AG08395 (cell line): Measurements from ENCODE around the gene IRAG1.
"Not testable (repeated sequence)": the region's sequence is repeated elsewhere in the genome, so short reads cannot be mapped to it uniquely, and the experiment has no call there.

Source experiments
- DNase-seq: peaks from one replicate; pipeline ENCODE4 v3.0.0; 2012; ENCODE audit warnings: mixed read lengths, low spot score

Gene IRAG1

DNA sequence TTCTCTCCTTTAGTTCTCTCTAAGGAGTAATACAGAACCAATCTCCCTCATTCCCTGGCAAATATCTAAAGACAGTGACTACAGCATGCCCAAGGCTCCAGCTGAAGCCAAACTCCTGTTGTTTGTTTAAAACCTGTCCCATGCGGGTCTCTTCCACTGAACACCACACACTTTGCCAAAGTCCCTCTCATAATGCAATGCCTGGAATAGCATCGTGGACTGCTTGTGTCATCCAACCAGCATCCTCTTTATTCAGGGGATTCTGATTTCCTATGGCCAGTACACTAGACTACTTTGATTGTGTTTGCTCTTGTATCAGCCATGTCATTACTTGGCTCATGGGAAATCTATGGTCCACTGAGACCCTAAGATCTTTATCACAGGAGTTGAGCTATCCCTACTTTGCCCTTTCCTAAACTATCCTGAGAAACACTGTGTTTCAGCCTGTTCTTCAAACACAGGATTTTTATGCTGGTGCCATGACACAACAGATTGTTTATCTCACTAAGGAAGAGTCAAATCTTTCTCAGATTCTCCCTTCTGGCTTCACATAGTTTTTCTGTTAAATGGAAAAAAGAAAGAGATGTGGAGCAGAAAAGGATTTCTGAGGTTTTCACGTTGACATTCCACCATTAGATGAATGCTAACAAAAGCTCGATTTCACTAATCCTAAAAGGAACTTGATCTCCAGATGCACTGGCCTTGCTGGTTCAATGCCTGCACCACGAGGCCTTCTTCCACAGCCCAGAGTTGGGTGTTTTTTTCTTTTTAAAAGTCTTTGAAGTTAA is 15.9 kb upstream of the IRAG1 start:
- DNase-seq = no peak

DNA sequence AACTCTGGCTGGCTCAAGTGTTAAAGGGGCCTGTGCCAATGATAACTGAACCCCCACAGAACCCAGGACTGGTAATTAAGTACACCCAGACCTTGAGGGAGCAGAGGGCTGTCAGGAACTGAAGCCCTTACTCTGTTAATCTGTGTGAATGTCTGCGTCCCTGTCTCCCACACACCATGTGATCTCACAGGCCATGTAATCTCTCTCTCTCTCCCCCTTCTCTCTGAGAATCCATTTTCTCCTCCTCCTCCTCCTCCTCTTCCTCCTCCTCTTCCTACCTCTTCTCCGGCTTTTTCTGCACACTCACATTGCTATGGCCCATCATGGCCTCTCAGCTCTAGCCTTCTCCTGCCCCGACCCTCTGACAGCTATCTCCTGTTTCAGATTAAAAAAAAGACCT is 14.6 kb upstream of the IRAG1 start:
- no peak for DNase-seq

- DNase-seq = peak; percentile 18
Measured at GRCh38 chr11:10701982-10702381, 8.4 kb upstream of the IRAG1 start.

DNA sequence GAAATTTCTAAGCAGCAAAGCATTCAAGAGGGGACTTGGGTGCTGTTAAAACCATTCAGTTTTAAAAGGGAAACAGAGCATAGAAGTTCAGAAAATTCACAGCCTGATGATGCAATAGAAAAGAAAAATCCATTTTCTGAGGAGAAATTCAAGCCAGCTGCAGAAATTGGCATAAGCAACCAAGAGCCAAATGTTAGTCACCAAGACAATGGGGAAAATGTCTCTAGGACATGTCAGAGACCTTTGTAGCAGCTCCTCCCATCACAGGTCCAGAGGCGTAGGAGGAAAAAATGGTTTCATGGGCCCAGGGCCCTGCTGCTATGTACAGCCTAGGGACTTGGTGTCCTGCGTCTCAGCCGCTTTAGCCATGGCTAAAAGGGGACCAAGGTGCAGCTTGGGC is 5.5 kb upstream of the IRAG1 start:
- DNase-seq = no peak

GRCh38 chr11:10697323-10697620 is 3.7 kb upstream of the IRAG1 start:
- no peak for DNase-seq

DNA sequence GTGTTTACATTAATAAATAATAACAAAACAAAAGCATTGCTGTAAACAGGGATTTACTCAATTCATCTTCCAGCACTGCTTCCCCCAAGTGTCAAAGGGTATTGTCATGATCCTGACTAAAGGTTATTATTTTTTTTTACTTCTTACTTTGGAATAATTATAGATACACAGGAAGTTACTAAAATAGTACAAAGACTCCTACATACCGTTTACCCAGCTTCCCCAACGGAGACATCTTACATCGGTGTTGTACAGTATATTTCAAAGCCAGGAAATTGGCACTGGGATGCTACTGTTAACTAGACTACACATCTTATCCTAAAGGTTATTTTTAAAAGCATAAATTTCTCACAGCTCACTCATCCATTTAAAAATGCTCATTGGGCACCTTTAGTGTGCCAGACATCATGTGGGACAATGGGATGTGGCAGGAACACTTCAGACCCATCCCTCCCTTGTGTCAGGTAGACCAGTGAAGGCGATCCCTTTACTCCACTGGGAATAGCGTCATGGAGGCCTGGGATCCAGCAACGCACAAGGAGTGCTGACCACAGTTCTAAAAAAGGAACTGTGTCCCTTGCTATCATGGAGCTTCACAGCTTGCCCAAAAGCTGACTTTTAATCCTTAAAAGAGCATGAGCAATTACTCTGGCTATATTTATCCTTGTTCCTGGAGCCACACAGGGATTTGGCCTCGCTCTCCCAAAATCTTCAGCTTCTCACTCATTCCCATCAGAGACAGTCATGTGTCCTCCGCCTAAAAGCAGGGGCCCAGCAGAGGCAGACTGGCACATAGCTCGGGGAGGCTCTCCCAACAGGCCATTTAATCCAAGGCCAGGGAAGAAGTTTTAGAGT is 3.1 kb upstream of the IRAG1 start:
- no peak for DNase-seq

DNA sequence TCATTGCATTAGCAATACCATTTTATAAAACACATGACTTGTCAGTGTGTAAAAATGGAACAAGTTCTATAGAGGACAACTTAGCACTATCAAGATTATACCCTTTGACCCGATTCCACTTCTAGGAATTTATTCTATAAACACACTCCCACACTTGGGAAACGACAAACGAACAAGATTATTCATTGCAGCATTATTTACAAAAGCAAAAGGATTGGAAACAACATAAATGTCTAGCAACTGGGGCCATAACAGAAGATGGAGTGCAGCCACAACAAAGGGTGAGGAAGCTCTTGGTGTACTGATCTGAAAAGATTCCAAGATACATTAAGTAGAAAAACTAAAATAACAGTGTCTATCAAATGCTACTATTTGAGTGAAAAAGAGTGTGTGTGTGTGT is 2.3 kb upstream of the IRAG1 start:
- no peak for DNase-seq

- peak; percentile 72 for DNase-seq
Measured at GRCh38 chr11:10694486-10695239, 1.1 kb upstream of the IRAG1 start.

DNA sequence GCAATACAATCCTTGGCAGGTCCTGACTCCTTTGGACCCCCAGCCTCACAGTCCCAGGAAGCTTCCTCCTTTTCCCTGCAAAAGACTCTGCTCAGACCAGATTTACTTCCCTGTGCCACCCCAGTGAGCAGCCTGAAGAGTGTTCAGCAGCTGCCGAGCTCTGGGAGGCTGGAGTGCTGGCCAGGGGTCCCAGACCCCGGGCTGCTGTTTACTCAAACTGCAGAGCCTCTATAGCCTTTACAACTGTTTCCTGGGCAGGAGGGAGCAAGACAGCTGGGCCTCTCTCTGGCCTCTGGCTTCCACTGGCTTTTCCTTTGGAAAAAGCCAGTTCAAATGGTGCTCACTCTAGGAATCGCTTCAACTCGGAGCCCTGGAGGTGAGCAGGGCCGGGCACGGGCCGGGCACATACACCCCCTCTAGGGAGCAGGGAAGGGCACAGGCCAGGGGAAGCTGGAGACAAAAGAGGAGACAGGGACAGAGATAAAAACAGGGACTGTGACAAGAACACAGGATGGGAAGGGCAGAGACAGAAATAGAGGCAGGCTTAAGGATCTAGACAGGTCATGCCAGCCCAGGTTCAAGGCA is 932 bp downstream of the IRAG1 start:
- DNase-seq = no peak

- no peak for DNase-seq
Measured at GRCh38 chr11:10688401-10688800, 5.2 kb downstream of the IRAG1 start.

DNA sequence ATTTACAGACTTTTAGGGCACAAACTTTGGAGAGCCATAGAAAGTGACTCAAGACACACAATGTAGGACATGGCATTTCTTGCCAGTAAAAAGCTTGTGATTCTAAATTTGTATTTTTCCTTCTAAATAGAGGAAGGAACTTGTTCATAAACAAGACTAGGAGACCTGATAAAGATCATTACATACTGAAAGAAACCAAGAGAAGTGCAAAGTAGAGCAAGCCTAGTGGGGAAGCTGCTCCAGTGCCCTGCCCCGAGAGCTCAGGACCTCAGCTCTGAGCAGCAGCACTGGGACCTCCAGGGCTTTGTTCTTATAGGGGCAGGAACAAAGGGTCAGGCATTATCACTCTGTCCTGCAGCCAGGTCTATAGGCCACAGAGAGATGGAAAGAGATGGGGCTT is 7.2 kb downstream of the IRAG1 start:
- DNase-seq = no peak

DNA sequence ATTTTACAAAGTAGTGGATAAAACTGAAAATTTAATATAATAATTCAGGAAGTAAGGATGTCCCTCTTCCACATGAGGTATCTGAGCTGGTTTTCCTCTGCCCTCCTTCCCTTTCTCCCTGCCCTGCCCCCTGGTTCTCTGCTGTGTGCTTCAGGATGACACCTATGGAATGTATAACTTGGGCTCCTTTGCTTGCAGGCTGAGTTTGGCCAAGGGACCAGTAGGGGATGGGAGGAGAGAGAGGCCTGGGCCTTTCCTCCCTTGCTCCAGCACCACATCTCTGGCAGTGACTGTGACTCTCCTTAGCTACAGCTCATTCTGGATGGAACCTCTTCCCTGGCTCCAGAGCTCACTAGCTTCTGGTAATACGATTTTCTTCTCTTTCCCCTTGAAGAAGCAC is 10.1 kb downstream of the IRAG1 start:
- DNase-seq = no peak

DNA sequence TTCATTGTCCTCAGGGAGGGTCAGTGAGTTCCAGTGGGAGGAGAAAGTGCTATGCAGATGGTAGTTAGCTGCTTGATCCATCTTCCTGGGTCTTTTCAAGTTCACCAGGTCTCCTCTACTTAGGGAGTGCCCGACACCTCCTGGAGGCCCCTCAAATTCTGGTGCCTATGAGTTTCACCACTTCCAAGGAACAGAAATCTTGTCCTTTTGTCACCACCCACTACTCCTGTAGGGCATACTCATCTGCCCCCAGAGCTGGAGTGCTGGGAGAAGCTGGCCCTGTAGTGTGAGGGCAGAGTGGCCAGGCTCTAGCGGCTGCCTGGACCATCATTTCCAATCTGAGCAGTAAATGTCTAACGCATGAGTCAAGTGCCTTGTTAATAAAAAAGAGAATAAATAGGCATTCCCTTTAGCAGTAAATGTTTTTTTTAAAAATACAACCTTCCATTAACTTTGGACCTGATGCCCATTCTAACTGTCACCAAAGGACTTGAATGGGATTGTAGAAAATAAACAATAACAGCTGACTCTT is 12.5 kb downstream of the IRAG1 start:
- no peak for DNase-seq

- not testable (repeated sequence) for DNase-seq
Measured at GRCh38 chr11:10680279-10680678, 13.3 kb downstream of the IRAG1 start.

- DNase-seq = no peak
Measured at GRCh38 chr11:10679644-10680043, 13.9 kb downstream of the IRAG1 start.

DNA sequence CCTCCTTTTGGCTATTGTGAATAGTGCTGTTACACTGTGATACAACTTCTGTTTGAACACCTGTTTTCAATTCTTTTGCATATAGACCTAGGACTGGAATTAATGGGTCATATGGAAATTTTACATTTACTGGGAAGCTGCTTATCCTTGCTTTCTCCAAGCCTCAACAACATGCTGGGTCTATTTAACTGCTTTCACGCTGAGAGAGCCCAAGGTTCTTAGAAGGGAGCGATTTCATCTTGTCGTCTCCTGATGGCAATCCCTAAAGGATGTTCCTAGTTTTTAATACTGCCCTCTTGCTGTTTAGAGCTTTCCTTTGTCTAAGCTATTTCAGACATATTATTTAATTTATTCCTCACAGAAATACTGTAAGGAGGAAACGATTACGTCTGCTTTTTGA is 15.5 kb downstream of the IRAG1 start:
- DNase-seq = no peak

DNA sequence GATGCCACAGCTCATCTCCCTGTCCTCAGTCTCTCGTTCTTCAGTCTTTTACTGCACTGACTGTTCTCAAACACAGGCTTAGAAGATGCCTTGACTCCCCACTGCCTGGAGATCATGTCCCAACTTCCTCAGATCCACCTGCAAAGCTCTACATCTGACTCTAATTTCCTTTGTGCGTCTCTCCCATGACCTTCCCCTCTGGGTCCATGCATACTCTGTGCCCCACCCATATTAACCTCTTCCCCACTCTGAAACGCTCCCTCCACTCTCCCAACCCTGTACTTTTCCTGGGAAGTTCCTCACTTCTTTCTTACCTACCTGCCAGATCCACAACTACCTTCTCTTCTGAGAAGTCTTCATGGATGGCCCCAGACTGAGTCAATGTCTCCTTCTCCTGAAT is 16.6 kb downstream of the IRAG1 start:
- no peak for DNase-seq

DNA sequence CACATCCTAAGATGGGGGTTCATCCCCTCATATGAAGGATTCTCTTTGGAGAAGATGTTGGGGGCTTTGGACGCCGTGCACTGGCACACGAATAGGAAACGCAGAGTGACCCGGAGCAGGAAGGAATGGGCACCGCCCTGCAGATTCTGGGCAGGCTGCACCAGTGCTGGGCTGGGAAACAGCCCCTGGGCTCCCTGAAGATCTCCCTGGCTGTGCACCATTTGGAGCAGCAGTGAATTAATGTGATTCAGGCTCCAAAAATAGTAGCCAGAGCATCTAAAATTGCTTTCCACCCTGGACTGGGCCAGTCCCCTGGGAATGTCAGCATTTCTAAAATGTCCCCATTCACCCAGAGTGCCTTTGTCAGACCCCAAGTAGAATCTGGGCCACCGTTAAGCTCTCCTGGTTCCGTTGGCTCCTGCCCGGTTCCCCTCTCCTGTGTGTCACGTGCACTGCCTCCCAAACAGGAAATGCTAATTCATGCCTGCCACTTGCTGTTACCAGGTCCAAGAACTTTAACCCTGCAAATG is 18.6 kb downstream of the IRAG1 start:
- DNase-seq = peak; percentile 54

- peak; percentile 30 for DNase-seq
Measured at GRCh38 chr11:10674440-10674855, 19.1 kb downstream of the IRAG1 start.

DNA sequence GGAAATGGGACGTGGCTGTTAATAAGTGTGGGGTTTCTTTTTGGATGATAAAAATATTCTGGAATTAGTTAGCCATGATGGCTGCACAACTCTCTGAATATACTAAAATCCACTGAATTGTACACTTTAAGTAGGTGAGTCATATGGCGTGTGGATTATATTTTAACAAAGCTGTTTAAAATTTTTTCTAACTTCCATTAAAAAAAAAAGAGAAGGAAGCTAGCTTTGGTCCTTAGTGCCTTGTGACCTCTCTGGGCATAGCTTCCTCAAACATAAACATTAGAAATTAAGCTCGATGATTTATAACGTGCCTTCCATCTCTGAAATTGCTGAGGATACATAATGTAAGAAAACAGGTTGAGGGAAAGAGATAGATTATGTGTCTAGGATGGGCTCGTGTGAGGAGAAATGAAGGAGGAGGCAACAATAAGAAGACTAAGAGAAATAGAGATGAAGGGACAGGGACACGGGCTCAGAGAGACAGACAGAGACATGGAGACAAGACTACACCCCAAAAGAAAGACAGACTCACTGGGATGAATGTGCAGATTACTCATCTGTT is 20.0 kb downstream of the IRAG1 start:
- DNase-seq = no peak

DNA sequence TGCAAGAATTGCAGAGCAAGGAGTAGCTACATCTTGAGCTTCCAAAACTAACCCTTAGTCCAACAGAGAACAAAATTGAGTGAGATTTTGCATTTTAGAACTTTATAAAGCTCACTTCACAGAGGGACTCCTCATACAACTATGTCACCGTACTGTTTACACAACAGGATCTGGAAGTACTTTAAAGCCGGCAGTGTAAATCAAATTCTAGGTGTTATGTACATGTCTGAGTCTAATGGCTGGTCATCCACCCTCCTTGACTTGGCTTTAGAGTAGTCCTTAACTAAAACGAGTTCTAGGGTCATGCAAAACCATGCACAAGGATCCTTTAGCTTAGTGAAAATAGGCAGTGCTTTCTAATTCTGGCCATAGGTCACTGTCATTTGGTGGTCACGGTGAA is 23.5 kb downstream of the IRAG1 start:
- DNase-seq = no peak
